Middle frontal gyrus (tissue), 1 donor: ENCODE results near the gene GUCD1.

Source experiments
- DNase-seq: peaks from one replicate; pipeline ENCODE4 v3.0.0-alpha.2; 2015; ENCODE audit warnings: low spot score; ENCODE audit errors: extremely low spot score

GUCD1 gene

DNA sequence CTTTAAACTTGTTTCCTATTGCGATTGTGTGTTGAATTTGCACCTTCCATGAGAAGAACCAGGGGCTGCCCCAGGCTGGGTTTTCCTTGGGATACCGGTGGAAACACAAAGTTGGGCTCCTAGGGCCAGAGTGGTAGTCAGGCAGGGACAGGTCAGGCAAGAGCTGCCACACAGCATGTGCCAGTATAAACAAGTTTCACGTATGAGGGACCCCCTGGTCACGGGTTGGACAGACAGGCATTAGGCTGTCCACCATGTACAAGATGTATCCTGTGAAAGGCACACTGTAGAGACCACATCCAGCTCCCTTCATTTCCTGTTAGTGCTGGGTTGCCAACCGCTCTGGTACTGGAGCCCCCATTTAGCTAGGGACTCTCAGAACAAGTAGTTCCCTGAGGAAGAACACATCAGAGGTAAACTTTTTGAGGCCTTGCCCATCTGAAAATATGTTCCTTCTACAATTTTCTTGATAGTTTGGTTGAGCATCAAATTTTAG, 51.0 kb downstream of the GUCD1 start:
- no peak for DNase-seq

DNA sequence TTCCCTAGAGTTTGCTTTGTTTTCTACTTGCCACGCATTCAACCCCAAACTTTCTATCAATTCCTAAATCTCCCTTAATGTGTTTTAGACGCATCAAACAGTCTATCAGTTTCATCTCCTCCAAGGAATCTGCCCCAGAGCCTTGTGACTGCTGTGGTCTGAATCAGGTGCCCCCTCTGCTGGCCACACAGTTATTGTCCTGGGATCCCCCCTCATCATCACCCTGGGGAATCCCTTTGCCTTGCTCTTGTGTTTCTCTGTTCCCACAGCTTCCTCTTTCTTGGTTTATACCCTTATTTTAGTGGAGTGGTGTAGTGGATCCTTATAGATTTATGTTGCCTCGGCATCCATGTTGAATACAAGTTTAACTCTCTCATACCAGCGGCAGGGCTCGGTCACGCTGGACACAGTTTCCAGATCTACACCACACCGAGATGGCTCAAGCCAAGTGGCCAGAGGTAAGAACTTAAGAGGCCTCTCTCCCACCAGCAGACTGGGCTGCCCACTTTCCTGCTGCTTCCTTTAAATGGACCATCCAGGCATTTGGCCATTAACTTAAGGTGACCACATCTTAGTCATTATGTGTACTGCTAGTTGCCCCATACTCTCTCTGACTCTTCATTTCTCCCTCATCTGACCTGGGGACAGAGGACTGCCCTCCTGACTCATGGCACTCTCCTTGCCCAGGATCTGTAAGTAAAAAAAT, 51.6 kb downstream of the GUCD1 start:
- DNase-seq, result no peak

DNA sequence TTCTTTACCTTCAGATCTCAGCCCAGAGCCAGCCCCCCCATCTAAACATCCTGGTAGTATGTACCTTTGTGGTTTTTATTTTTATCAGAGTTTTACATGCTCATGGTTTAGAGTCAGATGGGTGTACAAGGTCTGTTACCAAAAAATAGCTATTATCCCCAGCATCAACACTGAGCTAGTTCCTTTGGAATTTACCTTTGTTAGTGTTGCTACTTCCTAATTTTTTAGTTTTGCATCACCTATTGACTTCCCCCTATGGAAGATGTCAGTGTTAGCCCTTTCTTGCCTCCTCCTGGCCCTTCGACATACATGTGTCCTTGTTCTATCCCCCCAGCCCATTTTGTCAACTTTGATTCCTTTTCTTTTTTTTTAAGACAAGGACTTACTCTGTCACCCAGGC, 52.4 kb downstream of the GUCD1 start:
- no peak for DNase-seq

DNA sequence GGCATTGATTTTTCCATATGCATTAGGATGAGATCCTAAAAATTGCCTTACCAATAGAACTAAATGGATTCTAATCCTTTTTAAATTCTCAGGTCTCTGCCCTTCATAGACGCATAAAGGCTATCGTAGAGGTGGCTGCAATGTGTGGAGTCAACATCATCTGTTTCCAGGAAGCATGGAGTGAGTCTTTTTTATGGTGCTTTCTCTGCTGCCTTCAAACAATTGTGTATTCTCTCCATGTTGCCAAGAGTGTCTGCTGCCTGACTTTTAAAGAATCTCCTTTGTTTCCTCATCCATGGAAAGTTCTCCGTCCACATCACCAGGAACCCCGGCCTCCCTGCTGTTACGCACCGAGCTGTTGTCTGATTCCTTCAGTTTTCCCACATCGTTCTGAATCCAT, 52.9 kb downstream of the GUCD1 start:
- no peak for DNase-seq

DNA sequence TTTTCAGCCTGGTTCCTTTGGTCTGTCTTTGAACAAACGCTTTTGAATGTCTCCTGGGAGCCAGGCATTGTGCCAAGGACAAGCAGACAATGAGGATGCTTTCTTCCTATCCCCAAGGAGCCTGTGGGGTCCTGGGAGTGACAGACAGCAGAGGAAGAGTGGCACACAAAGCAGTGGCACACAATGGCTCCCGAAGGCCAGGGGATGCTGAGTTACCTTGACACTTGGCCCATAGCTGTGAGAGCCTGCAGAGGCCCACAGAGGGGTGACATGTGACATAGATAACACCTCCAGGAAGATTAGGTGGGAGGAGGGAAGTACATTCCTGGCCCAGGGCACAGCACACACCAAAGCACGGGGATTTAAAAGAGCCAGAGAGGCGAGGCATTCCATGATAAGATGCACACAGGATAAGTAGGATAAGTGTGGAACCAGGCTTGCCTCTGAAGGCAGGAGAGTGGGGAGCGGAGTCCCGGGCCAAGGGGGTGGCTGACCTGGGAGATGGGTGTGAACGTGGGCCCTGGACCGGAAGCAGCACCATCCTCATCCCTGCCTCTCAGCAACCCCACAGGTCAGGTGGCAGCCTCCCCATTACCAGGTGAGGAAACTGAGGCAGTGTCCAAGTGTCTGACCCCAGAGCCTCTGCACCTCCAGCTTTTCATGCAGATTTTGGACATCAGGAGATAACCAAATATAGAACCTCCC, 53.5 kb downstream of the GUCD1 start:
- DNase-seq, result no peak

DNA sequence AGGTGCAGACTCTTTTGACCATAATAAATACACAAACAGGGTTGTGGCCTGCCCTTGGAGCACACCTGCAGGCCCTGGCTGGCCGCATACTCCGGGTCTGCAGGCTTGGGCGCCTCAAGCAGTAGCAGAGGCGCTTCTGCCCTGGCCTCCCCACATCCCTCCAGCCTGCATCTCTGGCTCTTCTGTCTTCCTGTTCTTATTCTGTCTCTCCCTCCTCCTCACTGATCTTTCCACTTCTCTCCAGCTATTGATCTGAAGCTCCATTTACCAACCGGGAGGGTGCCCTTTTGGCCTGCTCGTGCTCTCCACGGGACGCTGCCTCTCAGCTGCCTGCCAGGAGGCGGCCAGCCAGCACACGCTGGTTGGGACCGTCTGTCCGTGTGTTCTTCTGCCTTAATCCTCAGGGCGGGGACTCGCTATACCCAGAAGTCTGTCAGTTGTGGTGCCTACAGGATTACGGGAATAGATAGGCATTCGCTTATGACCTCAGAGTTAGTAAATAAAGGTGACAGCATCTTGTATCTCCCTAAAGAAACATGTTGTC, 54.6 kb downstream of the GUCD1 start:
- no peak for DNase-seq

DNA sequence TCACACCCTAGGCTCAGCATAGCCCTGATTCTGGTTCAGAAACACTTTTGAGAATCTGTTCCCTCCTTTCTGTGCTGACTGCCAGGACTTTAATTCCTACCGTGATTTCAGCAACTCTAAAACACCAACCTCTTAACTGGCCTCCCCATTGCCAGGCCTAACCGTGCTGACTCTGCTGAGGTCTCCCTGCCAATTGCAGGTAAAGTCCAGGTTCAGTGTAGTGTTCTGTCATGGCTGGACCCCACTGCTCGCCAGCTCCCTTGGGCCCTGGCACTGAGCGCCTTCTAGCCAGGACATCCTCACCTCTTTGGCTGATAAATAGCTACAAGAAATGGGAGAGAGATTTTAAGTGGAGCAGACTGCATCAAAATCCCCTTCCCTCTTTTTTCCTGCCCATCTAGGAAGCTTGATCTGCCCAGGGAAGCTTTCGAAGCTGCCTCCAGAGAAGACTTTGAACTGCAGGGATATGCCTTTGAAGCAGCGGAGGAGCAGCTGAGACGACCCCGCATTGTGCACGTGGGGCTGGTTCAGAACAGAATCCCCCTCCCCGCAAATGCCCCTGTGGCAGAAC, 55.1 kb downstream of the GUCD1 start:
- no peak for DNase-seq

DNA sequence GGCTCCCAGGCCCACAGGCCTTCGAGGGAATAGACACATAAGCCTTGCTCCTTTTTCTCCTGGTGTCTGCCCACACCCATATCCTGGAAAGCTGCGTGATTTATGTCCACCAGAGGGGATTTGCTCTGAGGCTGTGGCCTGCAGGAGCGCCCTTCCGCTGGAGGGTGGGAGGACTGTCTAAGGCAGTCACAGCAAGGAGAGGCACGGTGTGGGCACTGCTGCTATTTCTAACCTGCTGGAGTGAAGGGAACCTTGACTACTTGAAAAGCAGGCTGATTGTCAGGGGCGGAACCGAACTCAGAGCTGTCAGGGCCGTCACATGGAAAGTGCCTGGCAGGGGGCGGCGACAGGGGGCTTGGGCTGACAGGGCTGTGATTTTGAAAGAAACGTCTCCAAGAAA, 56.1 kb downstream of the GUCD1 start:
- DNase-seq, result no peak

DNA sequence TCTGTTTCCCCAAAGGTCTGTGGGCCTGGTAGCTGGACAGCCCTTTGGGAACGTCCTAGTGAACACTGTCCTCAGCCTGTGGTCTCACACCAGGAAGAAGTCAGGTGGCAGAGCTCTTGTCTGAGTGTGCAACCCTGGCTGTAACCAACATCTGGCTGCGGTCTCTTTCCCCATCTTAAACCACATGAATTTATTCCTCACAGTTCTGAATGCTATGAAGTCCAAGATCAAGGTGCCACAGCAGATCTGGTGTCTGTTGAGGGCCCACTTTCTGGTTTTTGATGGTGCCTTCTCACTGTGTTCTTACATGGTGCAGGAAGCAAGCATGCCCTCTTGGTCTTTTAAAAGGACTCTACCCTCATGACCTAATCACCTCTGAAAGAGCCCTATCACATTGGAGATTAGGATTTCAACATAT, 57.1 kb downstream of the GUCD1 start:
- no peak for DNase-seq

DNA sequence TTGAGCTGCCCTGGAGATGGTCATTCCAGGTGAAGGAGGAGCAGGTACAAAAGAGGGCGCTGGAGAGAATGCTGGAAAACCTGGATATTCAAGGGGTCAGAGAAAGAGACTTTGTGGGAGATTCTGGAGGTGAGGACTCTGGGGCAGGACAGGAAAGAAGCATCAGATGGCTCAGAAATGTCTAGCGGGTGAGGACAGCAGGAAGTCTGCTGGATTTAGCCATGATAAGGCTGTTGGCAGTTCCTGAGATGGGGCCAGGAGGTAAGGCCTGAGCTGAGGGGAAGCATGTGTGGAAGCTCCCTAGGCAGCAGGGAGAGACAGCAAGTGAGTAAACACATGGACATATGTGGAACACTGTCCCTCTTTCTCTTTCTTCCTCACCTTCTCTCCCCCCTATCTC, 58.3 kb downstream of the GUCD1 start:
- no peak for DNase-seq

DNA sequence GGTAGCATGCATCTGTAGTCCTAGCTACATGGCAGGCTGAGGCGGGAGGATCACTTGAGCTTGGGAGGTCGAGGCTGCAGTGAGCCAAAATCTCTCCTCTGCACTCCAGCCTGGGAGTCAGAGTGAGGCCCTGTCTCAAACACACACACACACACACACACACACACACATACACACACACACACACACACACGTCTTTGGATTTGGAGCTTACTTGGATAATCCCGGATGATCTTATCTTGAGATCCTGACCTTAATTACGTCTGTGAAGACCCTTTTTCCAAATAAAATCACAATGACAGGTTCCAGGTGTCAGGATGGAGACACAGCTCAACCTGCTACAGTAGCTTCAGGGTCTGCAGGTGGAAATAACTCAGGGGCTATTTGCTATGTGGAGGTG, 58.7 kb downstream of the GUCD1 start:
- no peak for DNase-seq

DNA sequence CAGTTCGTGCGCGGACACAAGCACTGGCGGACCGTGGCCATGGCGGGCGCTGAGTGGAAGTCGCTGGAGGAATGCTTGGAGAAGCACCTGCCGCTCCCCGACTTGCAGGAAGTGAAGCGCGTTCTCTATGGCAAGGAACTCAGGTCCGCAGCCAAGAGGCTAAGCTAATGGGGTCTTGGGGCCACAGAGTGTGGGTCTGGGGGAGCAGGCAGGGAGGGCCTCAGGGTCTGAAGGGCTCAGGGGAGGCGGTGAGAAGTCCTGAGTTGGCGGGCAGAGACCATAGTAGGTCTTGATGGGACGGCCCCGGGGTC, 59.6 kb downstream of the GUCD1 start:
- DNase-seq, result no peak

DNA sequence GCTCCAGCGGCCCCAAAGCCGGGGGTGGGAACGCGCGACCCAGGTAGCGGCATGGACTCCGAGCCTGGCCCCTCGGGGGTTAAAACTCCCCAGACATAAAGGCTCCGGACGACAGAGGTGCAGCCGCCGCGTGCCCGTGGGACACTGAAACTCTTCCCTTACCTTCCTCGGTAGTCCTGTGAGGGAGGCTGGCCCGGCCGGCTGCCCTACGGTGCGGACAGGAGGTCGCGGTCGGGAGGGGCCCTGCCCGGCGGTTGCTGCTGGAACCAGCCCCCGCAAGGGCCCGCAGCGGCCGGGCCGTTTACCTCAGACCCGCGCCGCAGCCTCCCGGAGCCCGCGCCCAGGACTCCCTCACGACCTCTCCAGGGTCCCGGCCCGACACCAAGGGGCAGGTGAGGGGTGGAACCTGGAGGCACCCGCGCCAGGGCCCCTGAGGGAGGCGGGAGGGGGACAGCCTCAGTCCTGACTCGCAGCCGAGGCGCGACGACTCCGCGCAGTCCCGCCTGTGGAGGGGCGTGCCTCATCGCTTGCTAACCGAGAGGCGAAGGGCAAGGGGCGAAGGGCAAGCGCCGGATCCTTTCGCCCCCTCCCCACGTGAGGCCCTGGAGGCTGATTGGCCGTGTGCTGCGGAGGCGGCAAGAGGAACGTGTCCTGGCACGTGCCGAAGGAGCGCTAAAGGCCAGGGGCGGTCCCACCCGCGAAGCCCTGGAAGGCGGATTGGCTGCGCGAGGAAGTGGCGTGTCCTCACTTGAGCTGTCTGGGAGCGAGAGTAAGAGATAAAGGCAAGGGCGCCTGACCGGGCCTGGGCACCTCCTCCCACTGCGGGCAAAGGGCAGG, 60.2 kb downstream of the GUCD1 start, which contains the start of gene UPB1:
UPB1 (plus strand) TSS at position 805 of the 837 bp plus-strand sequence. CDS start 72 bp downstream, outside the sequence.
- DNase-seq, result no peak

DNA sequence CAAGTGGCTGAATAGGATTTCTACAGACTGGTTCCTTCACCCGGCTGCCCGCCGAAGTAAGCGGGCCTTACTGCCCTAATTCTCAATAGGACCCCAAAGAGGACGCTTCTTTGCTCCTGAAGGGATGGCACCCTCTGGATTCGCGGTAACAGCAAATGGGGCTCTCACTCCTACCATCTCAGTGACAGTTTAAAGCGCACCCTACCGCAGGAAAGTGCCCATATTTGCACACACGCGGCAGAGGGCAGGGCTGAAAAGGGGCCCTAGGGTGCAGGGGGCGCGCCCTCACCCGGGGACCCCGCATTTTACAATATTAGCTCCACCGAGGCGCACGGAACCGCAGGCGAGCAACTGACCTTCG, 60.8 kb downstream of the GUCD1 start:
- DNase-seq, result no peak

DNA sequence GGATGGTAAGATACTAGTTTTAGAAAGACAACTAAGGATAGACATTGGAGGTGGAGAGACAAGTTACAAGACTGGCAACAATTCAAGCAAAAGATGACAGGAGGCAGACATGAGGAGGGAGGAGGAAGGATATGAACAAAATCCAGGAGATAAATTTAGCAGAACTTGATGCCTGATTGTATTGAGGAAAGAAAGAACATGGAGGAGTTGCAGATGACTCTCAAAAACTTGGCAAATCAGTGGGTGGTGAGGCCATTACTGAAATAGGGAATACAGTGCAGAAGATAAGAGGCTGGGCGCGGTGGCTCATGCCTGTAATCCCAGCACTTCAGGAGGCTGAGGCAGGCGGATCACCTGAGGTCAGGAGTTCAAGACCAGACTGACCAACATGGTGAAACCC, 62.5 kb downstream of the GUCD1 start:
- no peak for DNase-seq
